Testis (tissue), 3 donors: ENCODE data around the gene DECR2. TPM values are rescaled to one million over a fixed set of nuclear protein-coding genes. Genes with fewer than 3 reads are reported as not detected.

Experiments used
- DNase-seq: peaks from one replicate; pipeline ENCODE4 v3.0.0-alpha.2; 2019
- H3K27ac ChIP-seq, 2 donors: fragments of 200-600 bp; sonication (generic); one replicate each; pipeline ENCODE4 v1.5.1; 2019
- H3K27me3 ChIP-seq: fragments of 200-600 bp; sonication (generic); one replicate; pipeline ENCODE4 v1.5.1; 2019
- H3K36me3 ChIP-seq: fragments of 200-600 bp; sonication (generic); one replicate; pipeline ENCODE4 v1.5.1; 2017; ENCODE audit warnings: low read depth; ENCODE audit errors: missing control alignments
- H3K4me1 ChIP-seq: fragments of 200-600 bp; sonication (generic); one replicate; pipeline ENCODE4 v1.5.1; 2019
- H3K4me3 ChIP-seq, 2 donors: fragments of 200-600 bp; sonication (generic); one replicate each; pipeline ENCODE4 v1.5.1; 2017 to 2019
- H3K9me3 ChIP-seq: fragments of 200-600 bp; sonication (generic); one replicate; pipeline ENCODE4 v1.5.1; 2017
- POLR2A ChIP-seq: fragments of 450-650 bp; IDR thresholded peaks from one replicate; pipeline ENCODE4 v1.6.1; 2017; ENCODE audit warnings: antibody characterized with exemption, mild to moderate bottlenecking, moderate library complexity
- WGBS, 2 donors: methylation state at CpG; one replicate each; pipeline ENCODE4 v1.1.5; 2018; 5-methylcytosine and 5-hydroxymethylcytosine counted together
- intact Hi-C: fragments of 100-400 bp; cut with DNase I; formaldehyde crosslinking; loops from one replicate; pipeline ENCODE4 v1.15.1; 2023; ENCODE audit warnings: low total_unique reads
- polyA plus RNA-seq: library from polyadenylated mRNA; stranded (reverse); fragments of 350-450 nt; fragmentation: Illumina TruSeq; extraction: RNeasy Lipid Tissue Mini Kit (QIAGEN cat#74804); gene quantifications from one replicate; pipeline ENCODE4 v1.2.3, GENCODE V29; 2014; ENCODE audit warnings: low read depth, low replicate concordance; ENCODE audit not compliant: insufficient read depth
- total RNA-seq, 2 donors: library from RNA; depleted of rRNA; stranded (reverse); fragments of >200 nt; gene quantifications; one replicate each; pipeline ENCODE4 v1.2.3, GENCODE V29; 2016
- TF ChIP-seq, protein P1 (sequence below), 3 experiments: fragments of 450-650 bp in 2 of 3; fragments of 200-600 bp in 1 of 3; sonication (generic) in 1 of 3; IDR thresholded peaks; one replicate each; pipeline ENCODE4 v1.5.1; 2016 to 2019; ENCODE audit warnings: antibody characterized with exemption in 3 of 3, mild to moderate bottlenecking in 2 of 3, moderate library complexity in 1 of 3

Gene DECR2
- total and polyA plus RNA-seq, 3 donors from 2014 or later, result 33.2 to 56.1 (median 52.2) TPM

DNA sequence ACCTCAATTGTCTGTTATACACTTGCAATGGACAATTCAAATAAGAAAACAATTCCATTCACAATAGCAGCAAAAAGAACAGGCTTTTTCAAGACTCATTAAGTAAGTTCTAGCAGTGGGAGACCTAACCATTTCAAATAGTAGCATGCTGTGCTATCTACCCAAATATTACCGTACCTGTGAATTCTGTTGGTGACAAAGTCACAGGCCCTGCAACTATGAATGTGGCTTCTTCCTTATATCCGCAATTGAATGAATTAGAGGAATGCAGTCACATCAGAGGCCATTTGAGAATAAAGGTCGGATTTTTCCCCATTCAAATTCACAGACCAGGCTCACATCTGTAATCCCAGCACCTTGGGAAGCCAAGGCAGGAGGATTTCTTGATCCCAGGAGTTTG is 5.5 kb upstream of the DECR2 start:
- Histone ChIP-seq H3K27me3 (no peaks in the 10 kb centered on the region), H3K4me1 (peaks cover 23% of the 10 kb centered on the region), H3K36me3 (no peaks in the 10 kb centered on the region), H3K9me3 (no peaks in the 10 kb centered on the region), H3K27ac (peak overlapping the region; percentile 80 to 88), H3K4me3 (peak overlapping the region; percentile 57 to 78)
- DNase-seq, result no peak
- intact Hi-C loops, result no loop called here
- TF ChIP-seq, protein P1, sequence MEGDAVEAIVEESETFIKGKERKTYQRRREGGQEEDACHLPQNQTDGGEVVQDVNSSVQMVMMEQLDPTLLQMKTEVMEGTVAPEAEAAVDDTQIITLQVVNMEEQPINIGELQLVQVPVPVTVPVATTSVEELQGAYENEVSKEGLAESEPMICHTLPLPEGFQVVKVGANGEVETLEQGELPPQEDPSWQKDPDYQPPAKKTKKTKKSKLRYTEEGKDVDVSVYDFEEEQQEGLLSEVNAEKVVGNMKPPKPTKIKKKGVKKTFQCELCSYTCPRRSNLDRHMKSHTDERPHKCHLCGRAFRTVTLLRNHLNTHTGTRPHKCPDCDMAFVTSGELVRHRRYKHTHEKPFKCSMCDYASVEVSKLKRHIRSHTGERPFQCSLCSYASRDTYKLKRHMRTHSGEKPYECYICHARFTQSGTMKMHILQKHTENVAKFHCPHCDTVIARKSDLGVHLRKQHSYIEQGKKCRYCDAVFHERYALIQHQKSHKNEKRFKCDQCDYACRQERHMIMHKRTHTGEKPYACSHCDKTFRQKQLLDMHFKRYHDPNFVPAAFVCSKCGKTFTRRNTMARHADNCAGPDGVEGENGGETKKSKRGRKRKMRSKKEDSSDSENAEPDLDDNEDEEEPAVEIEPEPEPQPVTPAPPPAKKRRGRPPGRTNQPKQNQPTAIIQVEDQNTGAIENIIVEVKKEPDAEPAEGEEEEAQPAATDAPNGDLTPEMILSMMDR (IDR thresholded peaks at IDR 0.05), result no peak
- TF ChIP-seq POLR2A, result no peak
- WGBS, 2 donors, result 2 to 16% methylated on average over 3 of the region's 3 CpGs

DNA sequence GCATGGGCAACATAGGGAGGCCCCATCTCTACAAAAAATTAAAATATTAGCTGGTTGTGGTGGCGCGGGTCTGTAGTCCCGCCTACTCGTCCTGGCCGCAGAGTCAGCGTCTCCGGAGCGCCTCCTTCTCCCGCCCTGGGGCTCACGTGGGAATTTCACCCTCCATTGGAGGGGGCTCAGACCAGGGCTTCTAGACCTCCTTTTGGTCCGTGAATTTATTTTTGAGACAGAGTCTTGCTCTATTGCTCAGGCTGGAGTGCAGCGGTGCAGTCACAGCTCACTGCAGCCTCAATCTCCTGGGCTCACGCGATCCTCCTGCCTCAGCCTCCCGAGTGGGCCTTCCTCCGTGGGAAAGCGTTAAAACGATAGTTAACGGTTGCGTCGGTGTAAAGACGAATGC is 5.1 kb upstream of the DECR2 start:
- no peak for TF ChIP-seq POLR2A
- TF ChIP-seq, protein P1 (IDR thresholded peaks at IDR 0.05), result no peak
- peak; percentile 75 for DNase-seq
- 0 to 1% methylated on average over 18 to 22 of the region's 22 CpGs for WGBS, 2 donors
- Histone ChIP-seq H3K36me3 (no peaks in the 10 kb centered on the region), H3K27me3 (no peaks in the 10 kb centered on the region), H3K4me1 (peaks cover 23% of the 10 kb centered on the region), H3K9me3 (no peaks in the 10 kb centered on the region), H3K27ac (peak overlapping the region; percentile 80 to 88), H3K4me3 (peak overlapping the region; percentile 57 to 78)
- intact Hi-C loops, result no loop called here

DNA sequence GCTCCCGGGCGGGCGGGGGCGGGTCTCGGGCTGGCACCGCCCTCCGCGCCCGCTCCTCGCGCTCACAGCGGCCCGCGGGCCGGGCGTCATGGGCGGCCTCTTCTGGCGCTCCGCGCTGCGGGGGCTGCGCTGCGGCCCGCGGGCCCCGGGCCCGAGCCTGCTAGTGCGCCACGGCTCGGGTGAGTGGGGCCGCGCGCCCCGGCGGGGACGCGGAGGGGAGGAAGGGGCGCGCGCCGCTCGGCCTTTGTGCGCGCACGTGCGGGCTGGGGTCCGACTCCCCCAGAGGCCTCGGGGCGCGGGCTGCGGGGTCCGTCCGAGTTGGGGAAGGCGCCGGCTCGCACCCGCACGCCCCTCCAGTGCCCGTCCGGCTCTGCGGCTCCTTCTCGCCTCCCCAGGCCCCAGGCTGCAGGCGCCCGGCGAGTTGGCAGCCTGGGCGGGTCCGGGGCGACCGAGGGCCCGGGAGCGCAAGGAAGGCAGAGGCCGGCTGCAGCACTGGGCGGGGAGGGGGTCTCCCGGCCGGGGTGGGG is 4.5 kb upstream of the DECR2 start, which contains the start of gene NME4:
Gene NME4 (plus strand): TSS at position 65 of the 527 bp plus-strand sequence. CDS start 24 bp downstream, at position 89.
- intact Hi-C loops, result no loop called here
- DNase-seq, result peak; percentile 51
- Histone ChIP-seq H3K36me3 (no peaks in the 10 kb centered on the region), H3K9me3 (no peaks in the 10 kb centered on the region), H3K4me3 (peak within 1 kb of the TSS; percentile 65 to 78), H3K4me1 (peaks cover 23% of the 10 kb centered on the region), H3K27me3 (no peaks in the 10 kb centered on the region), H3K27ac (peak within 1 kb of the TSS; percentile 80 to 88)
- TF ChIP-seq POLR2A, result no peak
- TF ChIP-seq, protein P1 (IDR thresholded peaks at IDR 0.05), result no peak
- 0% methylated on average over 5 to 39 of the region's 75 CpGs for WGBS, 2 donors

DNA sequence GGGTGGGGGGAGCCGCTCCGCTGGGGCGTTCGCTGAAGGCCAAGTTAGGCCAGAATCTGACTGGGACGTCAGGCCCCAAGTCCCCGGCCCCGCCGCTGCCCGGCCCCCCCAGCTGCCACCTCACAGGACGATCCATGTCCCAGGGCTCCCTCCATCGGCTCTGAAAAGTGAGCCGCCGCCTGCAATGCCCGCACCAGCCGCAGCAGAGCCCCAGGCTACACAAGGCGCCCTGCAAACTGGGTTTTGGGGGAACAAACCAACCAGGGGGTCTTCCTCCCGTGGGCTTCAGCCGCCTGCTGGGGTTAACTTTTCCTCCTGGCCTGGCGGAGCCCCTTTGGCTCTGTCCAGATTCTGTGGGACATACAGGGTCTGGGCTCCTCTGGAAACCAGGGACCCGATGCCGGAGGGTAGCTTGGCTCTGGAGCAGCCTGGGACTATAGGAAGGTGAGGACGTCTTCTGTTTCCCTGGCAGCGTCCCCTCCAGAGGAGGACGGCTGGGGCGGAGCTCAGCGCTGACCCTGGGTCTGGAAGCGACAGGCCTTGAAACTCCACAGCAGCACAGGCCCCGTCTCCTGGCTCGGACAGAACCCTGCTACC is 3.9 kb upstream of the DECR2 start:
- WGBS, 2 donors, result 17 to 26% methylated on average over 10 to 16 of the region's 29 CpGs
- Histone ChIP-seq H3K36me3 (no peaks in the 10 kb centered on the region), H3K4me3 (peak overlapping the region; percentile 65 to 78), H3K9me3 (no peaks in the 10 kb centered on the region), H3K4me1 (peaks cover 23% of the 10 kb centered on the region), H3K27me3 (no peaks in the 10 kb centered on the region), H3K27ac (peak overlapping the region; percentile 55 to 88)
- TF ChIP-seq POLR2A, result no peak
- TF ChIP-seq, protein P1 (IDR thresholded peaks at IDR 0.05), result peak; percentile 33 to 49 (median 44)
- peak; percentile 75 for DNase-seq
- intact Hi-C loops, result no loop called here
